SH-SY5Y (cell line): ENCODE measurements around the gene TSPOAP1.

Experiments
- GATA2 ChIP-seq: IDR thresholded peaks from 2 replicates; pipeline ENCODE4 v1.6.1; 2011; ENCODE audit warnings: mild to moderate bottlenecking, low read depth, low read length
- GATA3 ChIP-seq: IDR thresholded peaks from 2 replicates; pipeline ENCODE4 v1.6.1; 2011; ENCODE audit warnings: low read depth, mild to moderate bottlenecking, low read length, moderate library complexity

Gene TSPOAP1

DNA sequence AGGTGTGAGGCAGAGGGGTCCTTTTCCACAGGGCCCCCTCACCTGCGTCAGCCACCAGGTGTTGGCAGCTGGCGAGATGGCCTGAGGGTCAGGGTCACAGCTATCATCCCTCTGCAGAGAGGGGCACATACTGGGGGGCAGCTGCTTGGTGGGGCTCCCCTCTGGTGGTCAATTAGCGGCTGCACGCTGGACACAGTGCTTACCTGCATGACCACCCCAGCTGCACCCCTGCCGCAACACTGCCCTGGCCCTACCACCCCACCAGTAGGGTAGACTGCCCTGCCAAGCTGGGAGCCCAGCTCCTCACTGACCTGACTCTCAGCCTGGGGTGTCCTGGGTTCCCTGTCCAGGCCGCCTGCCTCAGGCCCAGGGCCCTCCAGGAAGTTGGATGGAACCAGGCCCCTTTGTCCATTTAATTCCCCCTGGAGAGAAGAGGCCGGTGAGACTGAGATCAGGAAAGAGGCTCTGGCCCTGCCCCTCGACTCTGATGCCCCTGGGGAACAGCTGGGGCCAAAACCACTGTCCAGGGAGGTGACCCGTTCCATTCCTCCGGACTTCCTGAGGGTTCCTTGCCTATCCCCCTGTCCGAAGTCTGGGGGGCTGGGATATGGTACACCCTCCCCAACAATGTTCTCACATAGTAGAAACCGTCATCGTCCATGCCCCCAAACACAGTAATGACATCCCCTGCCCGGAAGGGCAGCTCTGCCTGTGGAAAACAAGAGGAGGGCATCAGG is 23.7 kb downstream of the TSPOAP1 start:
- TF ChIP-seq GATA3 (no peak), GATA2 (no peak)

DNA sequence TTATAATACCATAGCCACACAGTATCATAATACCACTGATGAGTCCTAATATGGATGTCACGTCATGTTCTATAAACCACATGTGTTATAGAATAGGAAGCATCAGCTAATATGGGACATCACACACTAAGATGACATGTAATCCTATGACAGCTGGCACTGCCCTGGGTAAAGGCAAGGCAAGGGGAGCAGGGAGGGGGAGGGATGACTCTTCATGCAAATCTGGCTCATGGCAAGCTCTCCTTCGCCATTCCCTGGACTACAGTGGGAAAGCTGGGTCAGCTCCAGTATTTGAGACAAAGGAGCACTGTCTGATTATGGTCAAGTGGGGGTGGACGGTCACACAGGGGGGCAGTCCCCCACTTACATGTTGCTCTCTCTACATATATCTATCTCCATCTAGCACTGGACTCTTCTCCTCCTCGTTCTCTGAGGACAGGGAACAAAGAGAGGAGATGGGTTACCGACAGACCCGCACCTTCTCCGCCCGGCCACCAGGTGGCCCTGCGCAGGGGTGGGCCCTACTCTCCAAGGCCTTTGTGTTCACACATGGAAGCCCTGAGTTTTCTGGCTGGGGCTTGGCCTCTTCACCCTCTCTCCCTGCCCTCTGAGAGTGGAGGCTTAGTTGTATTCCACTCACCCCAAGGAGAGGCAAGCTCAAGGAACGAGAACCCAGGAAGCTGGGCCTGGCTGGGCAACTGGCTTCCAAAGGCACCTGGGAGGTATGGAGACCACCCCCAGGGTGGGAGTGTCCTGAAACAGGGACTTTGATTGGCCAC is 24.4 kb downstream of the TSPOAP1 start:
- no peak for TF ChIP-seq GATA3
- no peak for TF ChIP-seq GATA2

DNA sequence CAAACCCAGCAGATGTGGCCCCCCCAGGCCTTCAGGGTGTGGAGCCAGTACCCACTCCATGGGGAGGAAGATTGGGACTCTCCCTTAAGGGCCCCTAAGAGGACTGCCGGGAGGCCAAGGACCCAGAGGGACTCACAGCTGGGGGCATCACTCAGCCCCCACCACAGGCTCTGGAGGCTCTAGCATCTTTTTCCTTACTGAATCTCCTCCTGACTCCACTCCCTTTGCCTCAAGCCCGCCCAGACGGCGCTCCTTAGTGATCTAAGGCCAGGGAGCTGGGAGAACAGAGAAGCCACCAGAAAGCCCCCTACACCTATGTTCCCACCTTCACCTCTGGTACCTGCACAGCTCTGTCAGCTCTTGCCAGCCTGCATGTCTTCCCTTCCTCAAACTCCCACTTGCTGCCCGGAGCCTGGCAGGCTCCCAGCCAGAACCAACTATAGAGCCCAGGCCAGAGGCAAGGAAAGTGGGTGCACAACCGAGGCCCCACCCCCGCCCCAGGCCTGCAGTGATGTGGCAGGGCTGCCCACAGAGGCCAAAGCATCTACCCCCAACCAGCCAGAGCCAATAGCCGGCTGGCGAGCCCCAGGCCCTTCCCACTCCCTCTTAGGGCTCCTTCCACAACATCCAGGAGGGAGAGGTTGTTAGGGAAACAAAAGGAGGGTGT is 25.5 kb downstream of the TSPOAP1 start:
- no peak for TF ChIP-seq GATA2

DNA sequence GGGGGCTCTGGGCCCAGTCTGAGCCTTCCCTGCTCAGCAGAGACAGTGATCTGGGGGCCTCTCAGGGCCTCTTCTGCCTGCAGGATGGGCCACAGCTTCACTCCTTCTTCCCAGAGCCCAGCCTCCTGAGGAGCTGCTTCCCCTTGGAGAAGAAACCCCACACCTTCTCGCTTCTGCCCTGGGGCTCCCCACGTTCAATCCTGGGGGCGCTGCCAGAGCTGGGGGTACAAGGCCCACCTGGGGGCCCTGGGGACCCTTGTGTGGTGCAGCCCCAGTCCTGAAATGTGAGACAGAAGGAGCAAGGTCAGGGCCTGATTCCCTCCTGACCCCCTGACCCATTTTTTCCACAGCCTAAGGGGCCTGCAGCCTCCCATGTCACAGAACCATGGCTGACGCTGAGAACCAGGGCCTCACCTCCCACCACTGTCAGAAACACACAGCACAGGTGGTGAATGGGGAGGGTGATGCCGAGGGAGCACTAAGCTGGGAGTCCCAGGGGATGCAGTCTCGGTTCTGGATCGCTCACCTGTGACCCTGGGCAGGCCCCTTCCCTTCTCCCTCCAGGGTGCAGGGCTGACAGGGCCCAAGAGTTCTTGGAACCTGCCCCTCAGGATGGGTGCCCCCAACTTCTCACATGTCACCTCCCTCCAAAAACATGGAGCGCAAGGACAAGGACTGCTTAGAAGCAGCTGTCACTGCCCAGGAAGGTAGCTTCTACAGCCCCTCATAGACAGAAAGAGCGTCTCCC is 26.2 kb downstream of the TSPOAP1 start:
- no peak for TF ChIP-seq GATA2
- no peak for TF ChIP-seq GATA3

DNA sequence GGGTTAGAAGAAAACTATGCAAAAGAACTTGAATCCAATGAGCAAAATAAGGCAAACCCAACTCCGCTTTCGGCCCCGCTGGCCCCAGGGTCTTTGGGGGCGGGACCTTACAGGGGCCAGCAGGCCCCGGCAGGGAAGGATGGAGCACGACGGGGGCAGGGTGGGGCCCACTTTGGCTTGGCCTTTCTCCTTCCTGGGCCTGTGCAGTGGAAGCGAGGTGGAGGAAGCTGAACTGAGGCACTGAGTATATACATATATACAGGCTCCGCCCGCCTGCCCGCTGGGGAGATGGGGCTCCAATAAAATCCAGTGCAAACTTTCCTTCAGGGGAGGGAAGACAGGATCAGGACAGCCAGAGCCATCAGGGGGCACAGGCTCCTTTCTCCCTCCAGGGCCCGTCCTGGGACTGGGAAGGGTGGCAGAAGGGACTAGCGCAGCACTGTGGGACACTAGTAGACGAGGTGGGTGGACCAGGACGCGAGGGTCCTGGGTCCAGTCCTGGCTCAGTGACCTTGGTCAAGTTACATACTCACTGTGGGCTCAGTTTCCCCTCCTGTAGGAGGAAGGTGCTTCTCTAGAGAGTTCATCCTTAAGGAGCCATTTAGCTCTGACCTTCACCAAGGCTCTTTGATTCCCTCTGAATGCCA is 27.0 kb downstream of the TSPOAP1 start:
- TF ChIP-seq GATA3 (no peak), GATA2 (no peak)

GRCh38 chr17:58300336-58300735 is 28.3 kb downstream of the TSPOAP1 start:
- TF ChIP-seq GATA3: no peak
- TF ChIP-seq GATA2: no peak

GRCh38 chr17:58294034-58294433 is 34.6 kb downstream of the TSPOAP1 start:
- TF ChIP-seq GATA2: no peak

- TF ChIP-seq GATA2: no peak
- no peak for TF ChIP-seq GATA3
Measured at GRCh38 chr17:58291246-58291645, 37.3 kb downstream of the TSPOAP1 start.

DNA sequence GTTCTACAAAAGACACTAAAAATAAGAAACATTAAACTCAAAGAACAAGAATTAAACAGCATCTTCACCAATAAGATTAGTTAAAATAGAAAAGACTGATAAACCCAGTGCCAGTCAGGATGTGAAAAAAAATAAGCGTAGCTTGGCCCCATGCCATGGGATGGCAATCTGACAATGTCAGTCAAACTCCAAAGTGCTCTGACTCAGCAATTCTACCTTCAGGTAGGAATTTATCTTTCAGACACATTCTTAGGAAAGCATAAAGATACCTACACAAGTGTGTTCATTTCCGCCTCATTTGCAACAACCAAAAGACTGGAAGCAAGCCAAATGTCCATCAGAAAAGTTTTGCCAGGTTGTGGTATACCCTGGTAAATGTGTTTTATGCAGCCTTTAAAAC is 38.7 kb downstream of the TSPOAP1 start:
- TF ChIP-seq GATA2 (no peak), GATA3 (no peak)

- no peak for TF ChIP-seq GATA2
- TF ChIP-seq GATA3: no peak
Measured at GRCh38 chr17:58285422-58285810, 43.2 kb downstream of the TSPOAP1 start.

DNA sequence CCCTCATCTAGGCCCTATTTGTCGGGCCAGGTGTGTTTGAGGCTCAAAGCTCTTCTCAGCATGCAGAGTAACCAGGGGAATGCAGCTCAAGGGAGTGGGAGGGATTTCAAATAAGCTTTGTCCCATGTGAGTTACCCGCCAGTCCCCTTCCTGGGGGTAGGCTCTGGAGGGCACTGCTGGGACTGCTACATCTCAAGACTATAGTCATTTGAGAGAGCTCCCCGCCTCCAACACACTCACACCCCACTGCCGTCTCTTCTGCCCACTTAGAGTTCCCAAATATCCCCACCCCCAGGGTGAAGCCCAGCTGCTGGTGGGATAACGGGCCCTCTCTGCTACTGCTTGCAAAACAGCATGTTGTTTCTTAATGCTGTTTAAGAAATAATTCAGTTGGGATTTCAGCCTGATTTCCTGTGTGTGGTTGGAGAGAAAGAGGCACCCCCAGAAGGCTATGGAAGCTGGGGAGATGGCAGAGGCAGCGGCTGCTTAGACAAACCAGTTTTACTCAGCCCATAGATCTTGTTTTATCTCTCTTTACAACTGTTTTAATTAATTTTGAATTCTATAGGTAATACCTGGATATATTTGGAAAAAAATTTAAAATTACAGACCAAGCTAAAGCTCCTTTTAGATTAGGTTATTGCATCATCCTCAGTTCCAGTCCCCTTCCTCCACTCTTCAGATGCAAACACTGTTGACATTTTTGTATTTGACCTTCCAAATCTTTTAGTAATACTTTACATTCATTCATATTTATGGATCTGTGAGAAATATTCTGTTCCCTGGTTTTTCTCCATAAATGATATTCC is 43.8 kb downstream of the TSPOAP1 start:
- no peak for TF ChIP-seq GATA3
- no peak for TF ChIP-seq GATA2

DNA sequence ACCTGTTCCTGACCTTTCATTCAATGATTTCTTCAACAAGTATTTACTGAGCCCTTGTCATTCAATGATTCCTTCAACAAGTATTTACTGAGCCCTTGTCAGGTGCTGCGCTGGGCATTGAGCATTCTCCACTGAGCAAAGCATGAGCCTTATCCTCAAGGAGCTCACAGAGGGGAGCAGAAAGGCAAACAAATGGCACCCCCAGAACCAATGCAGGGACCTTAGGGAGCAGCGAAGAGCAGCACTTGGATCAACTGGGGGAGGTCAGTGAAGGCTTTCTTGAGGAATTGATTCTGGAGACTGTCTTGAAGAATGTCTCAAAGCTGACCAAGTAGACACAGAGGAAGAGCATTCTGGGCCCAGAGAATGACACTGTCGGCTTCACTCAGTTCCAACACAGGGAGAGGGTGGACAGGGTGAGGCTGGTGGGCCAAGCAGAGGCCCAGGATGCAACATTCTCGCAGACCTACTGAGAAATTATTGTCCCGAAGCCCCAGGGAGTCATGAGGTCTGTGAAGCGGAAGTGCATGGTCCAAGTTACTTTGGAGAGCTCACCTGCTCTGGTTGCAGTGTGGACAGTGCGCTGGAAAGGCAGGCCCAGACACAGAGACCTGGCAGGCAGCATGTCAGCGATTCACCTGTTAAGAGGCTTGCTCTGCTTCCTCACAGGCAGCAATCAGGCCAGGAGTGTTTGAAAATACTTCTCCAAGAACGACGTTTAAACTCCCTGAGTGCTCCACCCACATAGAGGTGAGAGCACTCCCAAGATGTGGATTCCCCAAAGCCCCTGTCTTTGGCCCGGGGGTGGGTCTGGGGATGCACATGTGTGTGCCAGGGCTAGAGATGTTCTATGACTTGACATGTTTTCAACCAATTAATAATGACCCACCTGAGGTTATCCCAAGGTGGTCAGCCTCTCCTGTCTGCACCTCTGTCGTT is 44.7 kb downstream of the TSPOAP1 start:
- no peak for TF ChIP-seq GATA3
- TF ChIP-seq GATA2: no peak
